ENCODE data around the gene AVPR2. TPM values are rescaled to one million over a fixed set of nuclear protein-coding genes. Genes with fewer than 3 reads are reported as not detected.

Gene AVPR2
- polyA plus RNA-seq, 1 donor: 2.0 TPM

- DNase-seq: no peak
Observed at GRCh38 chrX:153885208-153885787, 19.2 kb upstream of the AVPR2 start.

- no peak for DNase-seq
Observed at GRCh38 chrX:153885968-153886903, 18.2 kb upstream of the AVPR2 start, which contains the start of gene L1CAM. Gene L1CAM (minus strand): TSS chrX:153886173. CDS start chrX:153875836, 10,337 bp downstream.

GRCh38 chrX:153886915-153887314, 17.6 kb upstream of the AVPR2 start:
- no peak for DNase-seq

- DNase-seq: no peak
Observed at GRCh38 chrX:153887385-153887784, 17.1 kb upstream of the AVPR2 start.

- DNase-seq: no peak
Observed at GRCh38 chrX:153888344-153888743, 16.1 kb upstream of the AVPR2 start.

- no peak for DNase-seq
Observed at GRCh38 chrX:153889123-153889522, 15.3 kb upstream of the AVPR2 start.

GRCh38 chrX:153897899-153898298, 6.6 kb upstream of the AVPR2 start:
- no peak for DNase-seq

- DNase-seq: no peak
Observed at GRCh38 chrX:153900831-153901752, 3.4 kb upstream of the AVPR2 start.

- no peak for DNase-seq
Observed at GRCh38 chrX:153901753-153902140, 2.7 kb upstream of the AVPR2 start.

GRCh38 chrX:153902385-153902784, 2.1 kb upstream of the AVPR2 start:
- no peak for DNase-seq

GRCh38 chrX:153903238-153903980, 1.1 kb upstream of the AVPR2 start:
- DNase-seq: no peak

GRCh38 chrX:153905481-153906095, 1.1 kb downstream of the AVPR2 start:
- DNase-seq: no peak

GRCh38 chrX:153906126-153906917, 1.8 kb downstream of the AVPR2 start:
- no peak for DNase-seq

GRCh38 chrX:153907456-153907855, 3.0 kb downstream of the AVPR2 start:
- DNase-seq: no peak

GRCh38 chrX:153908219-153908860, 3.9 kb downstream of the AVPR2 start:
- DNase-seq: no peak

GRCh38 chrX:153909024-153909979, 4.8 kb downstream of the AVPR2 start:
- DNase-seq: no peak

- DNase-seq: no peak
Observed at GRCh38 chrX:153909980-153910360, 5.5 kb downstream of the AVPR2 start.

GRCh38 chrX:153910446-153910845, 6.0 kb downstream of the AVPR2 start:
- no peak for DNase-seq

GRCh38 chrX:153911798-153912197, 7.3 kb downstream of the AVPR2 start:
- DNase-seq: no peak

Data from left kidney (tissue), 2 donors.